A549 (cell line): ENCODE data around the gene KANSL1.

Source experiments
- E2F6 ChIP-seq: IDR thresholded peaks from 2 replicates; pipeline ENCODE4 v1.6.1; 2012; ENCODE audit warnings: low read depth, borderline replicate concordance
- EP300 ChIP-seq, 2 experiments: fragments of >200 bp; sonication (Bioruptor Twin); formaldehyde crosslinking; IDR thresholded peaks; 2 replicates in 1 of 2; 3 replicates in 1 of 2; pipeline ENCODE4 v1.6.1; 2016 to 2017
- TF ChIP-seq, protein P1 (sequence below): fragments of >200 bp; sonication (Bioruptor Twin); formaldehyde crosslinking; IDR thresholded peaks from 3 replicates; pipeline ENCODE4 v1.5.1; 2016

- TF ChIP-seq, protein P1, sequence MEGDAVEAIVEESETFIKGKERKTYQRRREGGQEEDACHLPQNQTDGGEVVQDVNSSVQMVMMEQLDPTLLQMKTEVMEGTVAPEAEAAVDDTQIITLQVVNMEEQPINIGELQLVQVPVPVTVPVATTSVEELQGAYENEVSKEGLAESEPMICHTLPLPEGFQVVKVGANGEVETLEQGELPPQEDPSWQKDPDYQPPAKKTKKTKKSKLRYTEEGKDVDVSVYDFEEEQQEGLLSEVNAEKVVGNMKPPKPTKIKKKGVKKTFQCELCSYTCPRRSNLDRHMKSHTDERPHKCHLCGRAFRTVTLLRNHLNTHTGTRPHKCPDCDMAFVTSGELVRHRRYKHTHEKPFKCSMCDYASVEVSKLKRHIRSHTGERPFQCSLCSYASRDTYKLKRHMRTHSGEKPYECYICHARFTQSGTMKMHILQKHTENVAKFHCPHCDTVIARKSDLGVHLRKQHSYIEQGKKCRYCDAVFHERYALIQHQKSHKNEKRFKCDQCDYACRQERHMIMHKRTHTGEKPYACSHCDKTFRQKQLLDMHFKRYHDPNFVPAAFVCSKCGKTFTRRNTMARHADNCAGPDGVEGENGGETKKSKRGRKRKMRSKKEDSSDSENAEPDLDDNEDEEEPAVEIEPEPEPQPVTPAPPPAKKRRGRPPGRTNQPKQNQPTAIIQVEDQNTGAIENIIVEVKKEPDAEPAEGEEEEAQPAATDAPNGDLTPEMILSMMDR, result no peak
- TF ChIP-seq EP300 (IDR thresholded peaks at IDR 0.05), result no peak
- no peak for TF ChIP-seq E2F6
Observed at GRCh38 chr17:46038937-46039336, 154.3 kb downstream of the KANSL1 start.
